ENCODE data around the gene IMPG1.

GRCh38 chr6:75926293-75927168, 145.9 kb downstream of the IMPG1 start:
- TF ChIP-seq CTCF (IDR thresholded peaks at IDR 0.05; ENCODE audit: control extremely low read depth in 1 of 3, insufficient read depth in 1 of 3, low read depth in 1 of 3, low read length in 3 of 3) (no peak), GABPA (IDR thresholded peaks at IDR 0.05; ENCODE audit: borderline replicate concordance, insufficient read depth, low read length) (no peak), ATF2 (IDR thresholded peaks at IDR 0.05; ENCODE audit: low read length) (no peak), CREB1 (IDR thresholded peaks at IDR 0.05) (no peak), CEBPB (IDR thresholded peaks at IDR 0.05; ENCODE audit: low read depth, low read length) (no peak), ATF3 (IDR thresholded peaks at IDR 0.05; ENCODE audit: insufficient read depth, low read depth, low read length) (no peak), FOSL1 (IDR thresholded peaks at IDR 0.05; ENCODE audit: insufficient read depth, low read depth, low read length) (no peak)
